HepG2 (cell line): ENCODE data around the gene IFI27. TPM values are rescaled to one million over a fixed set of nuclear protein-coding genes. Genes with fewer than 3 reads are reported as not detected.

Experiments
- BRCA1 ChIP-seq: sonication (generic); formaldehyde crosslinking; IDR thresholded peaks from 2 replicates; pipeline ENCODE4 v1.4.0; 2020; ENCODE audit warnings: missing genetic modification reagents
- IKZF1 ChIP-seq: fragments of 450-650 bp; IDR thresholded peaks from 2 replicates; pipeline ENCODE4 v1.7.1; 2016
- JUND ChIP-seq: sonication (generic); formaldehyde crosslinking; IDR thresholded peaks from 2 replicates; pipeline ENCODE4 v1.8.0; 2022; ENCODE audit warnings: mild to moderate bottlenecking, missing genetic modification reagents
- KAT2B ChIP-seq: fragments of 150-350 bp; IDR thresholded peaks from 2 replicates; pipeline ENCODE4 v1.6.1; 2014; ENCODE audit warnings: low read depth, low read length, borderline replicate concordance
- KDM4B ChIP-seq: sonication (generic); formaldehyde crosslinking; IDR thresholded peaks from 2 replicates; pipeline ENCODE4 v1.4.0; 2020; ENCODE audit warnings: missing genetic modification reagents
- REPIN1 ChIP-seq: sonication (generic); formaldehyde crosslinking; IDR thresholded peaks from 2 replicates; pipeline ENCODE4 v1.8.0; 2022; ENCODE audit warnings: missing genetic modification reagents, low read depth, mild to moderate bottlenecking, borderline replicate concordance
- RFX1 ChIP-seq: fragments of 450-650 bp; IDR thresholded peaks from 2 replicates; pipeline ENCODE4 v1.6.1; 2017
- U2AF2 ChIP-seq: fragments of 200-400 bp; formaldehyde crosslinking; IDR thresholded peaks from 2 replicates; pipeline ENCODE4 v1.6.1; 2017; ENCODE audit warnings: low read depth, mild to moderate bottlenecking, low read length
- ZNF10 ChIP-seq: sonication (generic); formaldehyde crosslinking; IDR thresholded peaks from 2 replicates; pipeline ENCODE4 v1.4.0; 2020; ENCODE audit warnings: mild to moderate bottlenecking, low read depth, missing genetic modification reagents, borderline replicate concordance
- ZNF329 ChIP-seq: sonication (generic); formaldehyde crosslinking; IDR thresholded peaks from 2 replicates; pipeline ENCODE4 v1.9.0; 2021; ENCODE audit warnings: low read depth, mild to moderate bottlenecking, missing genetic modification reagents
- ZNF891 ChIP-seq: sonication (generic); formaldehyde crosslinking; IDR thresholded peaks from 2 replicates; pipeline ENCODE4 v1.5.0; 2020; ENCODE audit warnings: mild to moderate bottlenecking, missing genetic modification reagents
- polyA plus RNA-seq, 8 experiments: library from polyadenylated mRNA; depleted of rRNA in 3 of 8; stranded (reverse) in 7 of 8; unstranded in 1 of 8; fragments of >200 nt; fragmentation: Illumina TruSeq in 4 of 8; extraction: Trizol in 4 of 8; gene quantifications; 2 replicates each; pipeline versions ENCODE4 v1.2.1 to v1.2.3, GENCODE V29; 2011 to 2016; ENCODE audit warnings: low read depth in 4 of 8, missing spikeins in 1 of 8, mixed read lengths in 1 of 8; ENCODE audit not compliant: insufficient read depth in 1 of 8
- total RNA-seq, 5 experiments: library from RNA; depleted of rRNA; stranded (reverse); fragments of >200 nt; fragmentation: Illumina TruSeq; extraction: Trizol; gene quantifications; 2 replicates each; pipeline ENCODE4 v1.2.3, GENCODE V29; 2016; ENCODE audit warnings: low read depth in 1 of 5
- TF ChIP-seq, protein P1 (sequence below): sonication (generic); formaldehyde crosslinking; IDR thresholded peaks from 2 replicates; pipeline ENCODE4 v1.4.0; 2020; ENCODE audit warnings: missing genetic modification reagents, mild to moderate bottlenecking, borderline replicate concordance
- TF ChIP-seq, protein P2 (sequence below): sonication (generic); formaldehyde crosslinking; IDR thresholded peaks from 2 replicates; pipeline ENCODE4 v1.4.0; 2020; ENCODE audit warnings: missing genetic modification reagents, borderline replicate concordance
- TF ChIP-seq, protein P3 (sequence below): IDR thresholded peaks from 2 replicates; pipeline ENCODE4 v1.6.1; 2016; ENCODE audit warnings: missing compliant biosample characterization, missing genetic modification reagents, borderline replicate concordance
- TF ChIP-seq, protein P4 (sequence below): sonication (generic); formaldehyde crosslinking; IDR thresholded peaks from 2 replicates; pipeline ENCODE4 v1.4.0; 2020; ENCODE audit warnings: missing genetic modification reagents, borderline replicate concordance
- TF ChIP-seq, protein P5 (sequence below): sonication (generic); formaldehyde crosslinking; IDR thresholded peaks from 2 replicates; pipeline ENCODE4 v1.4.0; 2020; ENCODE audit warnings: missing genetic modification reagents, borderline replicate concordance

The IFI27 gene
- total and polyA plus RNA-seq, 2 of the 13 experiments (the other 11 are each of a cell fraction or from before 2014, with no cell fraction given), result 1.2 to 1.7 TPM

DNA sequence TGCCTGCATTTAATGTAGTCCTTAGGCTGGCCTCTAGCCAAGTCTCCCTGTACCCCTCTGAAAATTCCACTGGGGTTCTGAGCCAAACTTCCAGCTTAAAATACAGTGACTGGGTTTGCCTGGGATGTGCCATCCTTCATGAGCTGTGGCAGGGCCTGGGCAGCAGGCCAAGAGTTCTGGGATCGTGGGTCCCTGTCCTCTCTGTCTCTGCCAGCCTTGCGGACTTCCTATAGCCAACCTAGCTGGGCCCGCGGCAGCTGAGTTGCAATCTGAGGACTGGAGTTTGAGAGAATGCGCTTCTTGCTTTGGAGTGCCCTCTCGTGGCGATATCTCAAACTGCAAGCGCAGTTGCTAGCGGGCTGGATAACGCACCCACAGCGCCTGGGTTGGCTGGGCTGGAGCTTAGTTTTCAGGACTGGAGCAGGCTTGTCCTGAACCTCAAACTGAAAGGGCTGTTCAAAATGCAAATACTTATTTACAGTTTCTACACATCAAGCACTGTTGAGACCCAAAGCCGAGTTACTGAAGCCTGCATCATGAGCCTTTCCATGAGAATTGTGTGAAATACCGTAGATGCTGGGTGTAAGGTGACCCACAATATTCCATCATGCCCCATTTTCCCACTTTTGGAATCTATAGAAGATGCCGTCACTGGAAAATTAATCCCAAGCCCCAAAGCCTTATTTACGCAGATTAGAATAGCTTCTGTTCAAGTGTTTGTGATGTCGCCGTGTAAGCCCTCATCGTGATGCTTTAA is 26.2 kb downstream of the IFI27 start (continued):
- TF ChIP-seq, protein P1, sequence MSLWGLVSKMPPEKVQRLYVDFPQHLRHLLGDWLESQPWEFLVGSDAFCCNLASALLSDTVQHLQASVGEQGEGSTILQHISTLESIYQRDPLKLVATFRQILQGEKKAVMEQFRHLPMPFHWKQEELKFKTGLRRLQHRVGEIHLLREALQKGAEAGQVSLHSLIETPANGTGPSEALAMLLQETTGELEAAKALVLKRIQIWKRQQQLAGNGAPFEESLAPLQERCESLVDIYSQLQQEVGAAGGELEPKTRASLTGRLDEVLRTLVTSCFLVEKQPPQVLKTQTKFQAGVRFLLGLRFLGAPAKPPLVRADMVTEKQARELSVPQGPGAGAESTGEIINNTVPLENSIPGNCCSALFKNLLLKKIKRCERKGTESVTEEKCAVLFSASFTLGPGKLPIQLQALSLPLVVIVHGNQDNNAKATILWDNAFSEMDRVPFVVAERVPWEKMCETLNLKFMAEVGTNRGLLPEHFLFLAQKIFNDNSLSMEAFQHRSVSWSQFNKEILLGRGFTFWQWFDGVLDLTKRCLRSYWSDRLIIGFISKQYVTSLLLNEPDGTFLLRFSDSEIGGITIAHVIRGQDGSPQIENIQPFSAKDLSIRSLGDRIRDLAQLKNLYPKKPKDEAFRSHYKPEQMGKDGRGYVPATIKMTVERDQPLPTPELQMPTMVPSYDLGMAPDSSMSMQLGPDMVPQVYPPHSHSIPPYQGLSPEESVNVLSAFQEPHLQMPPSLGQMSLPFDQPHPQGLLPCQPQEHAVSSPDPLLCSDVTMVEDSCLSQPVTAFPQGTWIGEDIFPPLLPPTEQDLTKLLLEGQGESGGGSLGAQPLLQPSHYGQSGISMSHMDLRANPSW, result no peak
- TF ChIP-seq, protein P2, sequence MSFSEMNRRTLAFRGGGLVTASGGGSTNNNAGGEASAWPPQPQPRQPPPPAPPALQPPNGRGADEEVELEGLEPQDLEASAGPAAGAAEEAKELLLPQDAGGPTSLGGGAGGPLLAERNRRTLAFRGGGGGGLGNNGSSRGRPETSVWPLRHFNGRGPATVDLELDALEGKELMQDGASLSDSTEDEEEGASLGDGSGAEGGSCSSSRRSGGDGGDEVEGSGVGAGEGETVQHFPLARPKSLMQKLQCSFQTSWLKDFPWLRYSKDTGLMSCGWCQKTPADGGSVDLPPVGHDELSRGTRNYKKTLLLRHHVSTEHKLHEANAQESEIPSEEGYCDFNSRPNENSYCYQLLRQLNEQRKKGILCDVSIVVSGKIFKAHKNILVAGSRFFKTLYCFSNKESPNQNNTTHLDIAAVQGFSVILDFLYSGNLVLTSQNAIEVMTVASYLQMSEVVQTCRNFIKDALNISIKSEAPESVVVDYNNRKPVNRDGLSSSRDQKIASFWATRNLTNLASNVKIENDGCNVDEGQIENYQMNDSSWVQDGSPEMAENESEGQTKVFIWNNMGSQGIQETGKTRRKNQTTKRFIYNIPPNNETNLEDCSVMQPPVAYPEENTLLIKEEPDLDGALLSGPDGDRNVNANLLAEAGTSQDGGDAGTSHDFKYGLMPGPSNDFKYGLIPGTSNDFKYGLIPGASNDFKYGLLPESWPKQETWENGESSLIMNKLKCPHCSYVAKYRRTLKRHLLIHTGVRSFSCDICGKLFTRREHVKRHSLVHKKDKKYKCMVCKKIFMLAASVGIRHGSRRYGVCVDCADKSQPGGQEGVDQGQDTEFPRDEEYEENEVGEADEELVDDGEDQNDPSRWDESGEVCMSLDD, result no peak
- TF ChIP-seq ZNF329 (CRISPR knock-in tag) (no peak), ZNF891 (CRISPR knock-in tag) (no peak), KDM4B (CRISPR knock-in tag) (peak; percentile 66; the same call in 1 of the 2 replicates), KAT2B (no peak), IKZF1 (no peak), JUND (CRISPR knock-in tag) (0 out of 2 replicates have a peak, but pooled peaks have one; percentile 13), RFX1 (no peak), REPIN1 (0 out of 2 replicates have a peak, but pooled peaks have one; percentile 40), ZNF10 (no peak), BRCA1 (CRISPR knock-in tag) (peak; percentile 72; the same call in 1 of the 2 replicates), U2AF2 (no peak)
- TF ChIP-seq, protein P3, sequence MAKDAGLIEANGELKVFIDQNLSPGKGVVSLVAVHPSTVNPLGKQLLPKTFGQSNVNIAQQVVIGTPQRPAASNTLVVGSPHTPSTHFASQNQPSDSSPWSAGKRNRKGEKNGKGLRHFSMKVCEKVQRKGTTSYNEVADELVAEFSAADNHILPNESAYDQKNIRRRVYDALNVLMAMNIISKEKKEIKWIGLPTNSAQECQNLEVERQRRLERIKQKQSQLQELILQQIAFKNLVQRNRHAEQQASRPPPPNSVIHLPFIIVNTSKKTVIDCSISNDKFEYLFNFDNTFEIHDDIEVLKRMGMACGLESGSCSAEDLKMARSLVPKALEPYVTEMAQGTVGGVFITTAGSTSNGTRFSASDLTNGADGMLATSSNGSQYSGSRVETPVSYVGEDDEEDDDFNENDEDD (CRISPR knock-in tag), result no peak
- TF ChIP-seq, protein P4, sequence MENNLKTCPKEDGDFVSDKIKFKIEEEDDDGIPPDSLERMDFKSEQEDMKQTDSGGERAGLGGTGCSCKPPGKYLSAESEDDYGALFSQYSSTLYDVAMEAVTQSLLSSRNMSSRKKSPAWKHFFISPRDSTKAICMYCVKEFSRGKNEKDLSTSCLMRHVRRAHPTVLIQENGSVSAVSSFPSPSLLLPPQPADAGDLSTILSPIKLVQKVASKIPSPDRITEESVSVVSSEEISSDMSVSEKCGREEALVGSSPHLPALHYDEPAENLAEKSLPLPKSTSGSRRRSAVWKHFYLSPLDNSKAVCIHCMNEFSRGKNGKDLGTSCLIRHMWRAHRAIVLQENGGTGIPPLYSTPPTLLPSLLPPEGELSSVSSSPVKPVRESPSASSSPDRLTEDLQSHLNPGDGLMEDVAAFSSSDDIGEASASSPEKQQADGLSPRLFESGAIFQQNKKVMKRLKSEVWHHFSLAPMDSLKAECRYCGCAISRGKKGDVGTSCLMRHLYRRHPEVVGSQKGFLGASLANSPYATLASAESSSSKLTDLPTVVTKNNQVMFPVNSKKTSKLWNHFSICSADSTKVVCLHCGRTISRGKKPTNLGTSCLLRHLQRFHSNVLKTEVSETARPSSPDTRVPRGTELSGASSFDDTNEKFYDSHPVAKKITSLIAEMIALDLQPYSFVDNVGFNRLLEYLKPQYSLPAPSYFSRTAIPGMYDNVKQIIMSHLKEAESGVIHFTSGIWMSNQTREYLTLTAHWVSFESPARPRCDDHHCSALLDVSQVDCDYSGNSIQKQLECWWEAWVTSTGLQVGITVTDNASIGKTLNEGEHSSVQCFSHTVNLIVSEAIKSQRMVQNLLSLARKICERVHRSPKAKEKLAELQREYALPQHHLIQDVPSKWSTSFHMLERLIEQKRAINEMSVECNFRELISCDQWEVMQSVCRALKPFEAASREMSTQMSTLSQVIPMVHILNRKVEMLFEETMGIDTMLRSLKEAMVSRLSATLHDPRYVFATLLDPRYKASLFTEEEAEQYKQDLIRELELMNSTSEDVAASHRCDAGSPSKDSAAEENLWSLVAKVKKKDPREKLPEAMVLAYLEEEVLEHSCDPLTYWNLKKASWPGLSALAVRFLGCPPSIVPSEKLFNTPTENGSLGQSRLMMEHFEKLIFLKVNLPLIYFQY, result no peak
- TF ChIP-seq, protein P5, sequence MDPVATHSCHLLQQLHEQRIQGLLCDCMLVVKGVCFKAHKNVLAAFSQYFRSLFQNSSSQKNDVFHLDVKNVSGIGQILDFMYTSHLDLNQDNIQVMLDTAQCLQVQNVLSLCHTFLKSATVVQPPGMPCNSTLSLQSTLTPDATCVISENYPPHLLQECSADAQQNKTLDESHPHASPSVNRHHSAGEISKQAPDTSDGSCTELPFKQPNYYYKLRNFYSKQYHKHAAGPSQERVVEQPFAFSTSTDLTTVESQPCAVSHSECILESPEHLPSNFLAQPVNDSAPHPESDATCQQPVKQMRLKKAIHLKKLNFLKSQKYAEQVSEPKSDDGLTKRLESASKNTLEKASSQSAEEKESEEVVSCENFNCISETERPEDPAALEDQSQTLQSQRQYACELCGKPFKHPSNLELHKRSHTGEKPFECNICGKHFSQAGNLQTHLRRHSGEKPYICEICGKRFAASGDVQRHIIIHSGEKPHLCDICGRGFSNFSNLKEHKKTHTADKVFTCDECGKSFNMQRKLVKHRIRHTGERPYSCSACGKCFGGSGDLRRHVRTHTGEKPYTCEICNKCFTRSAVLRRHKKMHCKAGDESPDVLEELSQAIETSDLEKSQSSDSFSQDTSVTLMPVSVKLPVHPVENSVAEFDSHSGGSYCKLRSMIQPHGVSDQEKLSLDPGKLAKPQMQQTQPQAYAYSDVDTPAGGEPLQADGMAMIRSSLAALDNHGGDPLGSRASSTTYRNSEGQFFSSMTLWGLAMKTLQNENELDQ (CRISPR knock-in tag), result no peak
